ENCODE measurements around the gene BICC1.

Gene BICC1

GRCh38 chr10:58621379-58622077 lies 108.9 kb downstream of the BICC1 start:
- no peak for DNase-seq (ENCODE audit: low read depth)
- TF ChIP-seq, protein P1, sequence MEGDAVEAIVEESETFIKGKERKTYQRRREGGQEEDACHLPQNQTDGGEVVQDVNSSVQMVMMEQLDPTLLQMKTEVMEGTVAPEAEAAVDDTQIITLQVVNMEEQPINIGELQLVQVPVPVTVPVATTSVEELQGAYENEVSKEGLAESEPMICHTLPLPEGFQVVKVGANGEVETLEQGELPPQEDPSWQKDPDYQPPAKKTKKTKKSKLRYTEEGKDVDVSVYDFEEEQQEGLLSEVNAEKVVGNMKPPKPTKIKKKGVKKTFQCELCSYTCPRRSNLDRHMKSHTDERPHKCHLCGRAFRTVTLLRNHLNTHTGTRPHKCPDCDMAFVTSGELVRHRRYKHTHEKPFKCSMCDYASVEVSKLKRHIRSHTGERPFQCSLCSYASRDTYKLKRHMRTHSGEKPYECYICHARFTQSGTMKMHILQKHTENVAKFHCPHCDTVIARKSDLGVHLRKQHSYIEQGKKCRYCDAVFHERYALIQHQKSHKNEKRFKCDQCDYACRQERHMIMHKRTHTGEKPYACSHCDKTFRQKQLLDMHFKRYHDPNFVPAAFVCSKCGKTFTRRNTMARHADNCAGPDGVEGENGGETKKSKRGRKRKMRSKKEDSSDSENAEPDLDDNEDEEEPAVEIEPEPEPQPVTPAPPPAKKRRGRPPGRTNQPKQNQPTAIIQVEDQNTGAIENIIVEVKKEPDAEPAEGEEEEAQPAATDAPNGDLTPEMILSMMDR (conservative IDR thresholded peaks at IDR 0.05; ENCODE audit: low read length) = no peak
- H3K4me3 ChIP-seq (ENCODE audit: low read length) = no peak overlapping the region

DNA sequence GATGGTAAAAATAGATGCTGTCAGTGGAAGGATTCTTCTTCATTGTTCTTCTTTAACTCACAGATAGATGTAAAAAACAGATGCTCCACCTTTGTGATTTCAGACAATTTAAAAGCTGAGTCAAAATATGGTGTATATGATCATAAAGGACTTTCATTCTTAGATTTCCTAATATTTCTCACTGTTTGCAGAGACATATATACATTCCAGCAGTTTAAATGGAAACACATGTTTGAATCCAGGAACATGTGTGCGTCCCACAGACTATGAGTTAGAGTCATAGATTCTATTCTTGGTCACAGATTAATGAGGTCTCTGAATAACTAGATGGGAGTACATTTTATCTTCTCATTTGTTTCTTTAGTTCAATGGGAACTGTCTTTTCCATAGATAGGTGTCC lies 109.6 kb downstream of the BICC1 start:
- H3K4me3 ChIP-seq (ENCODE audit: low read length) = no peak overlapping the region
- DNase-seq (ENCODE audit: low read depth) = peak; percentile 68
- TF ChIP-seq, protein P1 (conservative IDR thresholded peaks at IDR 0.05; ENCODE audit: low read length) = no peak

DNA sequence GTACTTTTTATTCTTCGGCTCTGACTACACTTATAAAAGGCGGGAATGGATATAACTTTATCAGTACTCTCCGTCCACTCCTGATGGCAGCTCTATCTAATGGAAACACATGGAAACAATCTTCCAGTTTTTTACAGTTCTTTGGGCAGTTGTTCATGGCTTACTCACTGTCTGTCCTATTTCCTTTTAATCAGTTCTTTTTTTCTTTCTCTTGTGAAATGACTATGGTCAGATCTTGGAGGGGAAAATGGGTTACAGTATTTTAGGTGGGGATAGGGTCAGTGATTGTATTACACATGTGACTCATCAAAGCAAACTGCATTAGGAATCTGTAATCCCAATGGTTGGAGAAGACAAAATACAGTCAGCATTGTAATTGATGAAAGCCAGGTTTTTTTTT lies 112.4 kb downstream of the BICC1 start:
- no peak overlapping the region for H3K4me3 ChIP-seq (ENCODE audit: low read length)
- TF ChIP-seq, protein P1 (conservative IDR thresholded peaks at IDR 0.05; ENCODE audit: low read length) = no peak
- DNase-seq (ENCODE audit: low read depth) = peak; percentile 92

GRCh38 chr10:58627392-58627791 lies 114.7 kb downstream of the BICC1 start:
- no peak for DNase-seq (ENCODE audit: low read depth)
- TF ChIP-seq, protein P1 (conservative IDR thresholded peaks at IDR 0.05; ENCODE audit: low read length) = no peak
- no peak overlapping the region for H3K4me3 ChIP-seq (ENCODE audit: low read length)

DNA sequence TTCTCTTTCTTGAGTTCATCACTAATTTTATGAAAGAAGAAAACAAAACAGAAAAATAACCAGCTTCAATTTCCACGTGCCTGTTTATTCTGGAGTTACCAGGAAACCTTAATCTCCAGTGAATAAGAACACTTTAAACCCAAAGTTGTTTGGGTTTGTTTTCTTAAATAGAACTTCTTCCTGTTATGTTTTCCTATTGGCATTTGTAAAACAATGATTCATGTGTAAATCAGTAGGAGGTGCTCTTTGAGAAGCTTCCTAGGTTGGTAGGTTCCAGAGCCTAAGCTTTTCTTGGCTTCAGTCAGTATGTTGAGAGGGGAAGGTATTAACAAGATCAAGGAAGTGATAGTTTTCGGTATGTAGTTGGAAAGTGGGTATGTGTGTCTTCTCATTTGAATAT lies 119.0 kb downstream of the BICC1 start:
- TF ChIP-seq, protein P1 (conservative IDR thresholded peaks at IDR 0.05; ENCODE audit: low read length) = no peak
- no peak for DNase-seq (ENCODE audit: low read depth)
- no peak overlapping the region for H3K4me3 ChIP-seq (ENCODE audit: low read length)

DNA sequence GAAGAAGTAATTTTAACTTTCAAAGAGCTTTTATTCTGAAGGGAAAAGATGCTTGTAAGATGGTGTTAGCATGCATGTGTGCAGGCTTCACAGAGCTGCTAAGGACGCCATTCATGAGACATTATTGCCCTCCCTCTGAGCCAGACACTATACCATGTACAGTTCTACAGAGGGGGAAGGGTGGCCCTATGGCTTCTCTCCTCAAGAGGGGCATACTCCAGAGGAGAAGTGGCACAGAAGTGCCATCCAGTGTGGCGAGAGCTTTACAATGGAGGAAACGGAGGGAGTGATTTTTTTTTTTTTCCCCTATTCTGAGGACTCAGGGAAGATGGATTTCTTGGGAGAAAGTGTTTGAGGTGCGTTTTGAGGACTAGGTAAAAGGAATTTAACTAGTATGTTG lies 119.5 kb downstream of the BICC1 start:
- DNase-seq (ENCODE audit: low read depth) = no peak
- TF ChIP-seq, protein P1 (conservative IDR thresholded peaks at IDR 0.05; ENCODE audit: low read length) = no peak
- H3K4me3 ChIP-seq (ENCODE audit: low read length) = no peak overlapping the region

DNA sequence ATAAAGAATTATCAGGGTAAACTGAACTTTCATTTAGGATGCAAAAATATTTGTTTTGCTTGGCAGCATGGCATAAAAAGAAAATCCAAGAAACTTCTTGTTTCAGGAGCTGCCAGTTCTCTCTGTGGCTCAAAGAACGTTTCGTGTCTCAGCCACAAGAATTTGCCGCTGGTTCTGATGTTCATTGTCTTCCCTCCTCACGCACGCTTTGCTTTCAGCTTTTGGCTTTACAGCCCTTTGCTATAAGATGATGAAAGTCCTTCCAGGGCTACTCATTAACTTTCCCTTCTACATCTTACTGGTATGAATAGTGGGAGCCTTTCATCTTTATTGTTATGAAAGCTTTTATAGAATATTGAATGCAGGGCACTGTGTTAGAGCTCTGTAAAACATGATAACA lies 124.7 kb downstream of the BICC1 start:
- TF ChIP-seq, protein P1 (conservative IDR thresholded peaks at IDR 0.05; ENCODE audit: low read length) = no peak
- DNase-seq (ENCODE audit: low read depth) = peak; percentile 96

More for the DNA sequence above, 124.7 kb downstream of the BICC1 start:
- H3K4me3 ChIP-seq (ENCODE audit: low read length) = no peak overlapping the region

Data from AG10803 (cell line).